GM23248 (cell line): Measurements from ENCODE around the gene PIEZO2. TPM values are rescaled to one million over a fixed set of nuclear protein-coding genes. Genes with fewer than 3 reads are reported as not detected.
"Not testable (repeated sequence)": the region's sequence is repeated elsewhere in the genome, so short reads cannot be mapped to it uniquely, and the experiment has no call there.

ENCODE experiments used
- DNase-seq: peaks from one replicate; pipeline ENCODE4 v3.0.0-alpha.2; 2015
- H2AFZ ChIP-seq: fragments of 200-600 bp; sonication (generic); 2 replicates; pipeline ENCODE4 v1.6.1; 2016; ENCODE audit warnings: antibody characterized with exemption
- H3F3A ChIP-seq: fragments of 200-600 bp; sonication (generic); 2 replicates; pipeline ENCODE4 v1.6.1; 2016; ENCODE audit warnings: mild to moderate bottlenecking, antibody characterized with exemption, mixed run types; ENCODE audit not compliant: insufficient read depth
- H3K27ac ChIP-seq: fragments of 200-600 bp; sonication (generic); 2 replicates; pipeline ENCODE4 v1.5.1; 2016; ENCODE audit warnings: mild to moderate bottlenecking
- H3K27me3 ChIP-seq: fragments of 200-600 bp; sonication (generic); replicated peaks from 2 replicates; pipeline ENCODE4 v1.6.1; 2016; ENCODE audit warnings: mild to moderate bottlenecking; ENCODE audit not compliant: insufficient read depth
- H3K36me3 ChIP-seq: fragments of 200-600 bp; sonication (generic); 2 replicates; pipeline ENCODE4 v1.6.1; 2016; ENCODE audit warnings: low read depth, mild to moderate bottlenecking
- H3K4me1 ChIP-seq: fragments of 200-600 bp; sonication (generic); 2 replicates; pipeline ENCODE4 v1.6.1; 2016; ENCODE audit warnings: mild to moderate bottlenecking; ENCODE audit not compliant: insufficient read depth
- H3K4me2 ChIP-seq: fragments of 200-600 bp; sonication (generic); one replicate; pipeline ENCODE4 v1.6.1; 2016; ENCODE audit warnings: mild to moderate bottlenecking; ENCODE audit not compliant: unreplicated experiment
- H3K4me3 ChIP-seq: fragments of 200-600 bp; sonication (generic); 2 replicates; pipeline ENCODE4 v1.5.1; 2016; ENCODE audit warnings: mild to moderate bottlenecking
- H3K79me2 ChIP-seq: fragments of 200-600 bp; sonication (generic); 2 replicates; pipeline ENCODE4 v1.6.1; 2016; ENCODE audit warnings: mild to moderate bottlenecking; ENCODE audit not compliant: insufficient read depth
- H3K9ac ChIP-seq: fragments of 200-600 bp; sonication (generic); 2 replicates; pipeline ENCODE4 v1.6.1; 2016; ENCODE audit warnings: mild to moderate bottlenecking
- H3K9me2 ChIP-seq: fragments of 200-600 bp; sonication (generic); 2 replicates; pipeline ENCODE4 v1.6.1; 2016; ENCODE audit warnings: mixed run types, mild to moderate bottlenecking, moderate library complexity; ENCODE audit not compliant: insufficient read depth
- H3K9me3 ChIP-seq: fragments of 200-600 bp; sonication (generic); one replicate; pipeline ENCODE4 v1.6.1; 2017; ENCODE audit warnings: low read depth
- H4K20me1 ChIP-seq: fragments of 200-600 bp; sonication (generic); 2 replicates; pipeline ENCODE4 v1.6.0; 2016; ENCODE audit not compliant: insufficient read depth
- EZH2 ChIP-seq: fragments of 200-600 bp; sonication (generic); IDR thresholded peaks from 2 replicates; pipeline ENCODE4 v1.6.1; 2018; ENCODE audit warnings: antibody characterized with exemption, mild to moderate bottlenecking; ENCODE audit not compliant: insufficient read depth, poor library complexity, severe bottlenecking
- EZH2phosphoT487 ChIP-seq: fragments of 200-600 bp; sonication (generic); IDR thresholded peaks from 2 replicates; pipeline ENCODE4 v1.6.1; 2018; ENCODE audit warnings: antibody characterized with exemption, moderate library complexity, mild to moderate bottlenecking, low read depth; ENCODE audit not compliant: insufficient read depth
- WGBS, 2 experiments: methylation state at CpG; one replicate each; pipeline ENCODE4 v1.1.6; 2015 to 2017; ENCODE audit warnings: low lambda C conversion rate in 2 of 2, low coverage in 1 of 2; ENCODE audit errors: missing lambda C conversion rate in 2 of 2; 5-methylcytosine and 5-hydroxymethylcytosine counted together
- in situ Hi-C: fragments of 300-500 bp; cut with MboI; formaldehyde crosslinking; loops from 2 replicates; pipeline ENCODE4 v1.15.0; 2020
- polyA plus RNA-seq: library from polyadenylated mRNA; unstranded; fragments of >200 nt; fragmentation: Nextera tagmentation; extraction: Ambion mirVana; gene quantifications from 2 replicates; pipeline ENCODE4 v1.2.1, GENCODE V29; 2016
- total RNA-seq: library from RNA; depleted of rRNA; stranded (reverse); fragments of >200 nt; shearing (Covaris generic); gene quantifications from 2 replicates; pipeline ENCODE4 v1.2.3, GENCODE V29; 2014

The PIEZO2 gene
- total and polyA plus RNA-seq, 2 experiments from 2014 or later, result 0.93 to 1.5 TPM

- 67 to 70% methylated on average over 6 of the region's 6 CpGs for WGBS, 2 experiments
- H3K9me3 ChIP-seq, result no peaks in the 10 kb centered on the region
Measured at GRCh38 chr18:10846657-10847407, 302.5 kb downstream of the PIEZO2 start.

GRCh38 chr18:10846035-10846434 is 303.3 kb downstream of the PIEZO2 start:
- H3K4me2 ChIP-seq, H3K79me2 ChIP-seq, H3F3A ChIP-seq, H3K9ac ChIP-seq, H3K27ac ChIP-seq, H4K20me1 ChIP-seq, in situ Hi-C loops, H2AFZ ChIP-seq, H3K9me2 ChIP-seq, H3K9me3 ChIP-seq, H3K4me3 ChIP-seq, H3K36me3 ChIP-seq, DNase-seq, H3K4me1 ChIP-seq: not testable (repeated sequence)
- peaks cover 19% of the 10 kb centered on the region for H3K27me3 ChIP-seq
- 40 to 52% methylated on average over 2 of the region's 2 CpGs for WGBS, 2 experiments

More at GRCh38 chr18:10846657-10847407, 302.5 kb downstream of the PIEZO2 start:
- in situ Hi-C loops, result no loop called here
- H3K9ac ChIP-seq, result no peak overlapping the region
- no peaks in the 10 kb centered on the region for H3K9me2 ChIP-seq
- no peaks in the 10 kb centered on the region for H4K20me1 ChIP-seq
- H3K4me3 ChIP-seq, result no peak overlapping the region
- H3K4me1 ChIP-seq, result no peaks in the 10 kb centered on the region
- no peak overlapping the region for H3K4me2 ChIP-seq
- no peak overlapping the region for H3K27ac ChIP-seq
- H3K79me2 ChIP-seq, result no peaks in the 10 kb centered on the region
- no peak for TF ChIP-seq EZH2
- no peak for TF ChIP-seq EZH2phosphoT487
- H3F3A ChIP-seq, result no peaks in the 10 kb centered on the region
- H3K27me3 ChIP-seq, result peaks cover 20% of the 10 kb centered on the region
- H2AFZ ChIP-seq, result no peak overlapping the region
- DNase-seq, result no peak
- no peaks in the 10 kb centered on the region for H3K36me3 ChIP-seq

DNA sequence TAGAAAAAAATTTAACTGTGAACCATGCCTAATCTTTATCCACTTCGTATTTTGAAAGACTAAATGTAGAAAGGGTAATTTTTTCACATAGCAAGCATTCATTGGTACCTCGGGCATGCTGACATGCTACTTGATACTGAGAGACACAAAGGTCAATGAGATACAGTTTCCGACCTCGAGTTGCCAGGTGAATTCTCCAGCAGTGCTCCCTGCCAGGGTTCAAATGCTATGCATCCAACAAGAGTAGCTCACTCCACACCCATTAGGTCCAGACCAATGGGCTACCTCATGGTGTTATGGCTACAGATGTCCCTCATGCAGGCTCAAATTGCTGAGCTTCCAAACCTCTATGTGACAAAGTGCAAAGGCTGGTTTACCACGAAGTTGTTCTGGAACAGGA is 305.8 kb downstream of the PIEZO2 start:
- no peaks in the 10 kb centered on the region for H3K36me3 ChIP-seq
- no peaks in the 10 kb centered on the region for H3K79me2 ChIP-seq
- H4K20me1 ChIP-seq, result no peaks in the 10 kb centered on the region
- no peaks in the 10 kb centered on the region for H3F3A ChIP-seq
- in situ Hi-C loops, result no loop called here
- no peak for DNase-seq
- TF ChIP-seq EZH2phosphoT487 (no peak), EZH2 (no peak)
- no peak overlapping the region for H3K4me2 ChIP-seq
- no peak overlapping the region for H3K27ac ChIP-seq
- H3K9ac ChIP-seq, result no peak overlapping the region
- H2AFZ ChIP-seq, result no peak overlapping the region
- H3K9me3 ChIP-seq, result no peaks in the 10 kb centered on the region
- H3K4me1 ChIP-seq, result no peaks in the 10 kb centered on the region
- no peak overlapping the region for H3K4me3 ChIP-seq
- peaks cover 8% of the 10 kb centered on the region for H3K27me3 ChIP-seq
- 34 to 51% methylated on average over 5 of the region's 5 CpGs for WGBS, 2 experiments
- H3K9me2 ChIP-seq, result no peaks in the 10 kb centered on the region

GRCh38 chr18:10842861-10843260 is 306.5 kb downstream of the PIEZO2 start:
- no peak overlapping the region for H3K4me3 ChIP-seq
- no peaks in the 10 kb centered on the region for H3F3A ChIP-seq
- TF ChIP-seq EZH2phosphoT487 (no peak), EZH2 (no peak)
- H3K9me3 ChIP-seq, result no peaks in the 10 kb centered on the region
- no peak for DNase-seq
- H4K20me1 ChIP-seq, result no peaks in the 10 kb centered on the region
- H2AFZ ChIP-seq, result no peak overlapping the region
- no peaks in the 10 kb centered on the region for H3K4me1 ChIP-seq
- no peaks in the 10 kb centered on the region for H3K9me2 ChIP-seq
- no peak overlapping the region for H3K9ac ChIP-seq
- no peaks in the 10 kb centered on the region for H3K36me3 ChIP-seq
- WGBS, 2 experiments, result 0 to 2% methylated on average over 1 of the region's 1 CpG
- no peaks in the 10 kb centered on the region for H3K79me2 ChIP-seq
- H3K4me2 ChIP-seq, result no peak overlapping the region
- in situ Hi-C loops, result no loop called here
- H3K27ac ChIP-seq, result no peak overlapping the region
- peaks cover under 1% of the 10 kb centered on the region for H3K27me3 ChIP-seq
